ENCODE measurements around the gene STX11. TPM values are rescaled to one million over a fixed set of nuclear protein-coding genes. Genes with fewer than 3 reads are reported as not detected.

STX11 gene
- total RNA-seq, 4 donors from 2014 or later, result 23.9 to 61.1 (median 31.8) TPM

DNA sequence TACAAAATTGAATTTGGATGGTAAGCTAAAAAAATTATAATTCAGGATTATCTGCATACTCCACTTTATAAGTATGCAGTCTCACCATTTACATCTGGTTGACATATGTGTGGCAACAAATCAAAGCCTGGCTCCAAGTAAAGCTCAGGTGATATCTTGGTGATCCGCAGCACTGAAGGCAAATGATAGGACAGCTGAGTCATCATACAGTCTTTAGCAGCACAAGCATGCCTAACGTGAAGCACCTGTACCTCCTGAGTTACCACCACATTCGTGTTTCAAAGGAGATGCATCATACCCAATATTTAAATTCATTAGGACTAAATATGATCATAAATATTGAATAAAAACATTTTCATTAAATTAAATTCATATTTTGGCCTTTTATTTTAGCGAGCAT is 11.8 kb upstream of the STX11 start:
- no peak for DNase-seq
- Histone ChIP-seq H3K4me1 (peaks cover 0 to under 1% of the 10 kb centered on the region in 2 donors), H3K36me3 (no peaks in the 10 kb centered on the region), H3K27ac (no peak overlapping the region), H3K4me3 (replicated peaks in 1 of 3) (no peak overlapping the region), H3K27me3 (no peaks in the 10 kb centered on the region), H3K9me3 (no peaks in the 10 kb centered on the region)
- 94 to 97% methylated on average over 4 of the region's 4 CpGs for WGBS, 2 donors
- intact Hi-C loops (cut with DNase I), result no loop called here
- TF ChIP-seq POLR2A (IDR thresholded peaks at IDR 0.05) (no peak), CTCF (IDR thresholded peaks at IDR 0.05) (no peak)

DNA sequence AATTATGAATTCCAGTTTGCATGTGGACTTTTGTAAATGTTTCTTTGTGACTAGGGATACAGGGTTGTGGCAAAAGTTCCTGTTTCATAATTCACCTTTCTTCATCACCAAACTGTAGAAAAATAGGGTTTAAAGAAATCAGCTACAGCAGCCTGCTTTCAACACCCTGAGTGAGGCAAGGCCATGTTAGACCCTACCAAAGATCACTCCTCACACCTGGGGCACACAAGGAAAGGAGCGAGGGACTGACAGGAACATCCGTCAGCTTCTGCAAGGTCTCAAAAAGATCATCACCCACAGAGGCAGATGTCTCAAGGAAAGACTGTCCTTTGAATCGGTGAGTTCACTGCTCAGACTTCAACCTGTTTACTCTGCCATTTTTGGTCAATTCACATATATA is 10.5 kb upstream of the STX11 start:
- H3K27me3 ChIP-seq, result no peaks in the 10 kb centered on the region
- 96 to 99% methylated on average over 3 of the region's 3 CpGs for WGBS, 2 donors
- no peak overlapping the region for H3K4me3 ChIP-seq (replicated peaks in 1 of 3)
- no peaks in the 10 kb centered on the region for H3K4me1 ChIP-seq
- intact Hi-C loops (cut with DNase I), result no loop called here
- H3K9me3 ChIP-seq, result no peaks in the 10 kb centered on the region
- TF ChIP-seq POLR2A (IDR thresholded peaks at IDR 0.05) (no peak), CTCF (IDR thresholded peaks at IDR 0.05) (no peak)
- no peak overlapping the region for H3K27ac ChIP-seq
- DNase-seq, result no peak
- no peaks in the 10 kb centered on the region for H3K36me3 ChIP-seq

DNA sequence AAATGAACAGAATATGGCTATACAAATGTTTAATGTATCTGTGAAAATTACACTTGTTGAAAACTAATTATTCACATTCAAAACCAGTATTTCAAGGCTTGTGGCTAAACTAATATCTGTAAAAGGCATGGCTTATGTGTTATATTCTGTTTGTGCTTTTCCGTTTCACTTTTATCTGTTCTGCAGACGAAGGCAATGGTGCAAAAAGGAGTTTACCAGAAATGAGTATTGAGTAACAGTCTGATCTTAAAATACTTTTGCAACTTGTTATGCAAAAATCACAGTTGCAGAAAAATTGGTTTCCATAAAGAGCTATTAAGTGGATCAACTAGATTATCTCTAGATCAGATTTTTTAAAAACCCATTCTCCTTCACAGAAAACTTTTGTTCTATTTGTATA is 9.4 kb upstream of the STX11 start:
- no peak for DNase-seq
- H3K27ac ChIP-seq, result no peak overlapping the region
- no peak for TF ChIP-seq POLR2A (IDR thresholded peaks at IDR 0.05)
- no peak for TF ChIP-seq CTCF (IDR thresholded peaks at IDR 0.05)
- intact Hi-C loops (cut with DNase I), result no loop called here
- H3K9me3 ChIP-seq, result no peaks in the 10 kb centered on the region
- H3K36me3 ChIP-seq, result no peaks in the 10 kb centered on the region
- WGBS, 2 donors, result 78 to 94% methylated on average over 2 of the region's 2 CpGs
- H3K4me3 ChIP-seq (replicated peaks in 1 of 3), result no peak overlapping the region
- no peaks in the 10 kb centered on the region for H3K27me3 ChIP-seq
- H3K4me1 ChIP-seq, result no peaks in the 10 kb centered on the region

DNA sequence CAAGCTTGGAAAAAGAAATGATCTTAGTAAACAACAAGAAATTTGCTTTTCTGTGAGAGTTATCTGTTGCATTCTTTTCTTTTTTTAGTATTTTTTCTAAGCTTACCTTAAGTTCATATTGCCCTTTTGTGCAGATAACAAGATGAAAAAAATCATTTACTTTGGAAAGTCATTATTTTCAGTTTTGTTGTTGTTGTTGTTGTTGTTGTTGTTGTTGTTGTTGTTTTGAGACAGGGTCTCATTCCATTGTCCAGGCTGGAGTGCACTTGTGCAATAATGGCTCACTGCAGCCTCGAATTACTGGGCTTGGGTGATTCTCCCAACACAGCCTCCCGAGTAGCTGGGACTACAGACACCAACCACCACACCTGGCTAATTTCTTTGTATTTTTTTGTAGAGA is 8.8 kb upstream of the STX11 start:
- H3K4me3 ChIP-seq (replicated peaks in 1 of 3), result no peak overlapping the region
- no peaks in the 10 kb centered on the region for H3K27me3 ChIP-seq
- no peak for DNase-seq
- intact Hi-C loops (cut with DNase I), result no loop called here
- H3K27ac ChIP-seq, result no peak overlapping the region
- H3K36me3 ChIP-seq, result no peaks in the 10 kb centered on the region
- TF ChIP-seq CTCF (IDR thresholded peaks at IDR 0.05) (no peak), POLR2A (IDR thresholded peaks at IDR 0.05) (no peak)
- H3K9me3 ChIP-seq, result no peaks in the 10 kb centered on the region
- H3K4me1 ChIP-seq, result no peaks in the 10 kb centered on the region
- WGBS, 2 donors, result 87 to 95% methylated on average over 2 of the region's 2 CpGs

GRCh38 chr6:144143106-144143505 is 7.2 kb upstream of the STX11 start:
- 92 to 99% methylated on average over 1 of the region's 1 CpG for WGBS, 2 donors
- intact Hi-C loops (cut with DNase I), result no loop called here
- Histone ChIP-seq H3K27me3 (no peaks in the 10 kb centered on the region), H3K9me3 (no peaks in the 10 kb centered on the region), H3K27ac (no peak overlapping the region), H3K4me1 (no peaks in the 10 kb centered on the region), H3K4me3 (replicated peaks in 1 of 3) (no peak overlapping the region), H3K36me3 (no peaks in the 10 kb centered on the region)
- TF ChIP-seq POLR2A (IDR thresholded peaks at IDR 0.05) (no peak), CTCF (IDR thresholded peaks at IDR 0.05) (no peak)
- no peak for DNase-seq
